Frontal cortex (tissue), 4 donors: ENCODE measurements around the gene GPRC5D. TPM values are rescaled to one million over a fixed set of nuclear protein-coding genes. Genes with fewer than 3 reads are reported as not detected.

Experiments used
- DNase-seq, 2 donors: peaks; one replicate each; pipeline ENCODE4 v3.0.0; 2012; ENCODE audit warnings: low spot score in 2 of 2
- FAIRE-seq: peaks from 2 replicates; lab custom pipeline; 2012; peaks lifted over from hg19 to GRCh38; lab: Jason Lieb, UNC
- total RNA-seq: library from RNA; depleted of rRNA; stranded (reverse); fragments of >200 nt; gene quantifications from one replicate; pipeline ENCODE4 v1.2.3, GENCODE V29; 2014
- donor health status: control.
- donor health status: control.
- donor health status: control.

GPRC5D gene
- total RNA-seq, 1 donor from 2014 or later, result not detected

DNA sequence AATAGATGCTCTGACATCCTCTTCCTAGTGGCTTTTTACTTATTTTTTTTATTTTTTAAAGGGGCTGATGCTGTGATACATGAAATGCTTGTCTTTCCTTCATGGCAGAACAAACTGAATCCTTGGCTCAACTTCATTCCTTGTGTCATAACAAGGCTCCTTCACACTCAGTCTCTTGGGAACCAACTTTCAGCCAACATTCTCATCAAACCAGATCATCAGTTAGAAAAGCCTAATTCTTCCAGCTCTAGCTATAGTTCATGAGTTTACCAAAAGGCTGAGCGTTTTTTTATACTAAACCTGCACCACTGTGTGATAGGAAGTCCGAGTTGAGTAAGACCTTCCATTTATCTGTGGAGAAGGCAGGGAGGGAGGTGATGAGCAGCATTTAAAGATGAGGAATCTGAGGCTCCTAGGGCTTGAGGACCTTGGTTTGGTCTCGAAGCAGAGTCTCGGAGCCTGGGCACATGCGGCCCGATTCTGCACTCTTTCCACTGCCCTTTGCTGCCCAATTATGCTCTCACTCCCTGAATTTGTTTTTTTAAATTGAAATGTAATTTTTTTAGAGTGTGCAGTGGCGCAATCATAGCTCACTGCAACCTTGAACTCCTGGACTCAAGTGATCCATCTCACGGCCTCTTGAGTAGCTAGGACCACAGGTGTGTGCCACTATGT is 8.2 kb downstream of the GPRC5D start:
- FAIRE-seq, result no peak
- no peak for DNase-seq

DNA sequence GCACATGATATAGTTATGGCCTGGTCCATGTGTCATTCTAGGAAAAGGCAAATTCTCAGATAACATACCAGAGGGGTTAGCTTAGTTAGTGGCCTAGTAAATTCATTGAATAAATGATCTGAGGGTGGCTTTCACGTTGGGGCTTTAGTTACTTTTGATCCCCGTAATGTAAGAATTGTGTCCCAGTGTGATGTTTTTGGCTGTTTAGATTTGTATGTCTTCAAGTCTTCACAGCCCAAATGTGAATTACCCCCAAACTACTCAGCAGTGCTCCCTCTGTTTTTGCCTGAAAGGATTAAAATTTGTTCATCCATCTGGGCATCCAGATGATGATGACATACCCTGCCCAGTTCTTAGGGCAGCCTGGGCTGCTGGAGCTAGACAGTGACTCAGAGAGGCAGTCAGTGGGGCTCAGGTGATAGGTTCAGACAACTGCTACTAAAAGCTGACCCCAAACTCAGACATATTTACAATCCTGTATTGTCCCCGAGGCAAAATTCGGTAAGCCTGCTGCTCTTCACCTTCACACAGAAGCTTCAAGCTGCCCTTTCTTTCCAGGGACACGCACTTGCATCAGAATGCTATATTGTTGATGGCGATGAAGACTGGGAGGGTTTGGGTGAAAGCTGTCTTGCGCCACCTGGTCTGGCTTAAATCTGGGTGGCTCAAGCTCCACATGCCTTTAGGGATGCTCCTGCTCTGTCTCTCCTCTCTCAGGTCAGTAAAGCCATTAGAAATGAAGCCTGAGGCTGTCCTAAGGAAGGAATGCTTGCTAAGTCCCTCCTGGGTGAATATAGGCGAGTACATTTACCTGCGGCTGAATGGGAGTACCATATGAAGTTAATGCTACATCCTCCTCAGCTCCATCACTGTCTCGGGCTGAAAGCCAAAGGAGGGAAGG is 10.3 kb downstream of the GPRC5D start:
- FAIRE-seq (no peak), DNase-seq (no peak)

DNA sequence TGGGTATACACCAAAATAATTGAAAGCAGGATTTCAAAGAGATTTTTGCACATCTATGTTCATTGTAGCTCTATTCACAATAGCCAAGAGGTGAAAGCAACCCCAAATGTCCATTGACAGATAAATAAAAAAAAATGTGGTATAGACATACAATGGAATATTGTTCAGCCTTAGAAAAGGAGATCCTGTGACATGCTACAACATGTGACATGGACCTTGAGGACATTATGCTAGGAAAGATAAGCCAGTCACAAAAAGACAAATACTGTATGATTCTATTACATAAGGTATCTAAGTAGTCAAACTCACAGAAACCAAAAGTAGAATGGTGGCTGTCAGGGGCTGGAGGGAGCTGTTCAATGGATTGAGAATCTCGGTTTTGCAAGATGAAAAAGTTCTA is 12.1 kb downstream of the GPRC5D start:
- DNase-seq (no peak), FAIRE-seq (no peak)

DNA sequence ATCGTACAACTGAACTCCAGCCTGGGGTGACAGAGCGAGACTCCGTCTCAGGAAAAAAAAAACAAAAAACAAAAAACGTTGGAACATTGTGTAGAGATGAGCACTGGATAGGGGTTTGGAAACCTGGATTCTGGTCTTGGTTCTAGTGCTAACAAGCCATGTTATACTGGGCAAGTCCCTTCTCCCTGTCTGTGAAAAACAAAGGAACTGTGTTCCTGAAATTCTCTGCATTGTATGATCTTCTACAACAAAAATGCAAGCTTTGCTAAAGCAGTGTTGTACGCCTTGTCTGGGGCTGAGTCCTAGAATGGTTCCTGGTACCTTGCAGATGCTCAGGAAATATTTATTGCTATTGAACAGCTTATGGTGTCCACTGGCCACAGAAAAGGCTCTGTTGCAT is 13.4 kb downstream of the GPRC5D start:
- FAIRE-seq (no peak), DNase-seq (no peak)

DNA sequence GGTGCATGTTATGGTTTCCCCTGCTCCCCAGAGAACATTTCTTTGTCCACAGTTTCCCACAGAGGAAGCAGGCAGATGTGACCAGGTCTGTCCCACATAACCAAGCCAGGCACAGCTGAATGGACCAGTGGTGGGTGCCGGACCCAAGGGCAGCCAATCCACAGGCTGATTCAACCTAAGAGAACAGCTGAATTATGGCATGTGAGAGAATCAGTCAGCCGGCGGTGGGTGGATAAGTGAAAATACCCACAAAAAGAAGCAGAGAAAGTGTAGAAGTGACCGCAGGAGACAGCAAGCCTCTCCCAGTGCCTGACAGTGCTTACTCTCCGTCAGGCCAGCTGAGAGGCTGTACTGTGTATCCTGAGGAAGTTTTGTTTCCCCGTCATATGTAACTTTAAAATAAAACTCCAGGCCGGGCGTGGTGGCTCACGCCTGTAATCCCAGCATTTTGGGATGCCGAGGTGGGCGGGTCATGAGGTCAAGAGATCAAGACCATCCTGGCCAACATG is 14.9 kb downstream of the GPRC5D start:
- no peak for DNase-seq
- no peak for FAIRE-seq

DNA sequence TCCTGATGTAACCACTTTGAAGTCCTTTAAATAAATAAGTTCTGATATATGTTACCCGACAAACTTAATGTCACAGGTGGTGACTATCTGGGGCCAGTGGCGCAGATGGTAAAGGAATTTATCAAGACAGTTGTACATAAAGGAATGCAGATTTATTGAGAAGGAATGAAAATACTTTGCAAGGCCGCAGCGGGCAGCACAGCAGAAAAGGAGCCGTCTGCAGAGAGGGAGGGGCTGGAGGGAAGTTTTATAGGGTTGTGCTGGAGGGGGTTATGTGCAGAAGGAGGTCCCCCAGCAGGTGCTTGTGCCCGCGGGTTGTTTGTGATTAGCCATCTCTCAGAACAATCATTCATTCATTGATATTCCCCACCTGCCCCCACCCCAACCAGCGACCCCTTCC is 17.4 kb downstream of the GPRC5D start:
- FAIRE-seq (no peak), DNase-seq (no peak)

DNA sequence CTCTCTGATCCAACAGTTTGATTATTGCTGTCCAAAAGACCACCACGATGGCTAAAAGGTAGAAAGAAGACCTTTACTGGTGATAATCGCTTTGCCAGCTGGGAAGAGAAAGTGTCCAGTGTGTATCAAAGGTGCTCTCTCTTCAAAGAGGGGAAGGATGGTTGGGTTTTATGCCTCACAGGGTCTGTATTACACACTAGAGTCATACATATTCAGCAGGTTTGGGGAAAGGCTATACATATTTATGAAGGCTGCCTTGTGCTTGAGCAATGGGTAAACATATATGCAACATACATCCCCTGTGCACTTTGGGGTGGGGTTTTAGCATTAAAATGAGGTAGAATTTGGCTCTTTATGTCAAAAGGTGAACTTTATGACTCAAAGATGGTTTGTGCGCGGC is 18.2 kb downstream of the GPRC5D start:
- FAIRE-seq (no peak), DNase-seq (no peak)

DNA sequence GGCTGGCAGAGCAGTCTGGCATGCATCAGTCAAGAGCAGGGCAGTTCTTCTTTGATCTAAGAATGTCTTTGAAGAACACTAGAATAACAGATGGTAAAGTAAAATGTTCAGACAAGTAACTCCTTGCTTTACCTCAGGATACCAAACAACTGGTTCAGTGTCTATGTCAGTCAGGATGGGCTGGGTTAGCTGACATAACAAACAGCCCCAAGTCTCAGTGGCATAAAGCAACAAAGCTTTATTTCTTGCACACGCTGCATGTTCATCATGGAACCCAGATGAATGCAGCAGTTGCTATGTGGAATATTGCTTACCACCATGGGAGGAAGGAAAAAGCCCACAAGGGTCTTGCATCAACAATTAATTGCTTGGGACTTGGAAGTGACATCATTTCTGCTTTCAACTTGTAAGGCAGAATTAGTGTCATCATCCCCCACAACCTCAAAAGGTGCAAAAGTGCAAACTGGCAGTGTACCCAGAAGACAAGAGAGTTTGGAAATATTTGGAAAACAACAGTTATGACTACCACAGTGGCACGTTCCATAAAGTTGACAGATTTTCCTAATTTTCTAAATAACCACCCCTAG is 21.2 kb downstream of the GPRC5D start:
- DNase-seq (no peak), FAIRE-seq (no peak)

DNA sequence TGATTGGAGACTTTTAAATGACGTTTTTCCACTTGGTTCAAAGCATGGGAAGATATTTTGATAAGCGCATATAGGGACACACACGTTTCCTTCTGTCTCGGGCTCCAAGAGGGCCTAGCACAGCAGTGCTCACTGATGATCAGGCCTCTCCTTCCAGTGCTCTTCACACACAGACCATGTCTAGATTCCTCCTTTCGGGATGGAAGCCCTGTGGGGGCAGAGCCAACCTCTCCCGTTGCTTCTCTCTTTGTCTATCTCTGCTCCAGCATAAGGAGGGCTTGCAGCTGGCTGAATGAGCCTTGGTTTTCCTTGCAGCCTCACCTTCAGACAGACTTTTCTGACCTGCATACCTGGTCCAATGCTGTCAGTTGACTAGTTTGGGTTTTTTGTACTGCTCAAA is 22.3 kb downstream of the GPRC5D start:
- DNase-seq, result no peak
- FAIRE-seq, result no peak

DNA sequence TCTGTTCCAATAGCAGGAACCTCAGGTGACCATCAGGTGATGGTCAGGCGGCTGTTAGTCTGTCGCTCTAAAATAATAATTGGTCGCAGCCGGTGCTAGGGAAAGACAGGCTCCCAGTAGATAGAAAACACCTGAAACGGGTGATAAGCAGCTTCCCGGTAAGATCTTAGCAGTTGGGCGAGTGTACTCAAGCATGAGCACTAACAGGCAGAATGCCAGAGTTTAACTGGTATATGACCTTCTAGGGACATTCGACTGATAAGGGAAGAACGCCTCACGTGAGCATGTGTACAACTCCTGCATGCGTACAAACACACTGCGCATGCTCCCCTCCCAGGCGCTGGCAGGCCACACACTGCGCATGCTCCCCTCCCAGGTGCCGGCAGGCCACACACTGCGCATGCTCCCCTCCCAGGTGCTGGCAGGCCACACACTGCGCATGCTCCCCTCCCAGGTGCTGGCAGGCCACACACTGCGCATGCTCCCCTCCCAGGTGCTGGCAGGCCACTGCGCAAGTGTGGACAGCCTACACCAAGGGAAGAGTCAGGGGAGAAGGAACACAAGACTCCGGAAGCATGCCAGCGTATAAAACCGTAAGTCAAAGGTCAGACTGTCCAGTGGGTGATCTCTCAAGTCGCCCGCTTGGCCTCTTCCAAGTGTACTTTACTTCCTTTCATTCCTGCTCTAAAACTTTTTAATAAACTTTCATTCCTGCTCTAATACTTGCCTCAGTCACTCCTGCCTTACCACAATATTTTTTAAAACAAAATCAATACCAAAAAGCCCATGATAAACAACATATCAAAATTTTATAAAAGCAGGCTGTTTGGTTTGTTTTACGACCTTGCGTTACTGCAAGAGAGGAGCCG is 24.5 kb downstream of the GPRC5D start:
- FAIRE-seq (no peak), DNase-seq (no peak)

DNA sequence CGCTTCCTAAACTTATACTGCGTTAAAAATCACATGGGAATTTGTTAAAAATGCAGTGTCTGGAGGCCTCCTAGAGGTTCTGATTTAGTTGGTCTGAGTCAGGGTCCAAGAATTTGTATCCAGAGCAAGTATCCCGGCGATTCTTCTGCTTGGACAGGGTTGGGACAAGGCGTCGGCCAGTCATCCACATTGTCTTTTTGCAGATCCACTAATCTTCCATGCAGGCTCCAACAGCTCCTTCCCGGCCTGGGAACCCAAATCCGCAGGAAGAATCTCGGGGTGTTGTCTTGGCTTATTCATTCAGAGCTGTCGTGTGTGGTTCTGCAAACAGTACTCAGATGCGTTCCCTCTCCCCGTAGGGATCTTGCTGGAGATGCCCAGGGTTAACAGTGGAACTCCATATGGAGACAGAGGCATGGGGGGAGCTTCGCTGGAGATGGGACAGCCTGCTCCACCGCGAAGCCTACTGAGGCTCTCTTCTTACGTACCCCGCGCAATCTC is 25.3 kb downstream of the GPRC5D start:
- FAIRE-seq (no peak), DNase-seq (no peak)

DNA sequence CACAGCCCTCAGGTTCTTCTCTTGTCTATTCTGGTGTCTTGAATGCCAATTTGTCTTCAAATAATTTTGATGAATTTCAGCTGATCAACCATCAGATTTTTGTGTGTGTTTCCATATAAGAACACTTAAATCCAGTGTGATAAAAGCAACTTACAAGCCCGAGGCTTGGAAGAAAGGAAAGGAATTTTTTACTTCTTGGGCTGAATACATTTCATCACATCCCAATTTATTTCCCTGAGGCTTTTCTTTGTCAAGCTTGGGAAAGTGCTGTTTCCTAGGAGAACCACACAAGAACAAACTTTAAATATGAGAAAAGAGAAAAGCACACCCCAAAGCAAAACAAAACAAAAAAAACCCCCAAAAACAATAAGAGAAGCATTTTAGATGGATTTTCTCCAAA is 26.6 kb downstream of the GPRC5D start:
- FAIRE-seq (no peak), DNase-seq (no peak)

DNA sequence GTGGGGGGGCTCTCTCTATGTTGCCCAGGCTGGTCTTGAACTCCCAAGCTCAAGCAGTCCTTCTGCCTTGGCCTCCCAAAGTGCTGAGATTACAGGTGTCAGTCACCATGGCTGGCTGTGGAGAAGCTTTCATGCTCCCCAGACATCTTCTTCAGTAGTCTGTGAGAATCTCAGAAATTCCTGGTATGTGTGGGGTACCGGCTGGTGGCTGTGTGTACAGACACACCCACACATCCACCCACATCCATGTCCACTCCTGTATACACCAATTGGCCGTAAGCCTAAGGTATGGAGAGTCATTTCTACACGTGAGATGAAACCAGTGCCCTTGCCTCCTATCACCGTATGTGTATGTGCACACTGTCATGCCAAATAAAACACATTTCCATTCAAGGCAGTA is 27.8 kb downstream of the GPRC5D start:
- no peak for FAIRE-seq

DNA sequence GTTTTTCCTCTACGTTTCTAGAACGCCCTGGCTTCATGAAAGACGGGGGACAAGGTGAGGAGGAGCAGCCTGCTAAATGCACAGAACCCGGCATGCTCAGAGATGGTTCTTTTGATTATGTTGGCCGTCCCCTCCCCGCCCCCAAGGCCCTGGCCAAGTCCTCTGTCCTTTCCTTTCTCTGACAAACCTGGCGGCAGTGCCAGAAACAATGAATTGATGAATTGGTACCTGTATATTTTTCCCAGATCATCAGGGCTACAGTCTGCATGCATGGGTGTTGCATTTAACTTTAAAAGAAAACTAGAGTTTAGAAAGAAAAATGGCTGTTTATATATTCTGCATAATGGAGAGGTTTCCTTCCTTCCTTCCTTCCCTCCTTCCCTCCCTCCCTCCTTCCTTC is 29.0 kb downstream of the GPRC5D start:
- DNase-seq, result no peak
- FAIRE-seq, result no peak

More for the DNA sequence above, 27.8 kb downstream of the GPRC5D start:
- DNase-seq, result no peak

DNA sequence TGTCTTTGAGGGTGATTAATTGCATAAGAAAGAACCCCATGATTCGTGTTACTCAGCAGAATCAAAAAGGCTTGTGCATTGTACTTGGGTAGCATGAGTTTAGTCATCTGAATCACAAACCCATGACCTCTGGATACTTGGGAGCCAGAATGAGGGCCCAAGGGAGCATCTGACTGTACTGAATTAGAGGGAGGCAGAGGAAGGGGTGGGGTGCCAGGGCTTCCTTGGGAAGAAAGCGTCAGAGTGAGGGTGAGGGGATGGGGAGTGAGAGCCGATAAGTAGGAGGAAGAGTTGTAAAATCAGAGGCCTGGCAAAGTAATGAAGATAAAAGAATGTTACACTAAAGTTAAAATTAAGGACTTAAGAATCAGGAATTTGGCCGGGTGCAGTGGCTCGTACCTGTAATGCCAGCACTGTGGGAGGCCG is 29.8 kb downstream of the GPRC5D start:
- DNase-seq, result no peak
- no peak for FAIRE-seq

DNA sequence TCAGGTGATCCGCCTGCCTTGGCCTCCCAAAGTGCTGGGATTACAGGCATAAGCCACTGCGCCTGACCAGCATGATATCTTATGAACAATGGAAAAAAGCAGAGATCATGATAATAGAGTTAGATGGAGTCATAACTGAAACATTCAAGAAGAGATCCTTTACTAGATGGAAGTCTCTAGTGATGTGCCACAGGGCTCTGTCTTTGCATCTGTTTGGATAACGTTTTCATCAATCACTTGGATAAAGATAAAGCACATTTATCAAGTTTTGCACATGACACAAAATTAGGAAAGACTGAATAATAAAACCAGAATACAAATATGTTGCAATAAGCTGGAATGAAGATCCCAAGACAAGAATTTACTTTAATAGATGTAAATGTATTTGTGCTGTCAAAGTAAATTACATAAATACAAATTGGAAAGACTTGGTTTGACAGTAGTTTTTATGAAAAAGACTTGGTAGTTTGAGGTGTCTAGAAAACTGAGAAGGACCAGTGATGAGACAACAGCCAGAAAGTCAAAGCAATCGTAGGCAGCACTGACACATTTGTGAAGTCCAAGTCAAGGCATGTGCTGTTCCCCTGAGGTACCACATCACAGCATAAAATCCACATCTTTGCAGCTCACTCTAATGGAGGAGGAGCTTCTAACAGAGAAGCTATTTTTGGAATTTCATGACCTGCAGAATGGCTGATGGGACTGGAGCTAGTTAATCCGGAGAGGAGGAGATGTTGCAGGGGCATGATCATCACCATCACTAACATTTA is 32.1 kb downstream of the GPRC5D start:
- no peak for FAIRE-seq
- DNase-seq, result no peak

DNA sequence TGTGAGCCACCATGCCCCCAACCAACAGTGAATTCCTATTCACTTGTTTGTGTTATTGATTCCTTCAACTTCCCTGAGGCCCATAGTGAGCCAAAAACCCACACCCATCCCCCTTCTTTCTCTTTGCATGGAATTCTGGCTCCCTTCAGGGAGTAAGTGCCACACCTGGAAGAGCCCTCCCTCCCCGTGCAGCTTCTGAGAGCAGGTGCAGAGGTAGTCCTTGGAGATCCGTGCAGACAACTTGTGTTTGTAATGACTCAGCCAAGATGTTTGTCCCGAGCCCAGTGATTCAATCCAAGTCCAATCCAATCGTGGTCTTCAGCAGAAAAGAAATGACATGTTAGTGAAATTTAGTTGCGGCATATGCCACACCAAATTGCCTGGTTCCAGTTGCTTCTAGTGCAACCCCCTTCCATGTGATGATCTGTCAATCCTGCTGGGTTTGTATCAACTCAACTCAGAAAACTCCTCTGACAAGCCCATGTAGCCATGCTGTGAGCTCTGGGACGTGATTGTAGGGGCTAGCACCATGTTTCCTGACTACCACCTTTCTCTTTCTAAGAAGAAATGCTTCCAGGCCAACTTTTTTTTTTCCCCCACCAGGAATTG is 33.1 kb downstream of the GPRC5D start:
- FAIRE-seq, result no peak
- no peak for DNase-seq

DNA sequence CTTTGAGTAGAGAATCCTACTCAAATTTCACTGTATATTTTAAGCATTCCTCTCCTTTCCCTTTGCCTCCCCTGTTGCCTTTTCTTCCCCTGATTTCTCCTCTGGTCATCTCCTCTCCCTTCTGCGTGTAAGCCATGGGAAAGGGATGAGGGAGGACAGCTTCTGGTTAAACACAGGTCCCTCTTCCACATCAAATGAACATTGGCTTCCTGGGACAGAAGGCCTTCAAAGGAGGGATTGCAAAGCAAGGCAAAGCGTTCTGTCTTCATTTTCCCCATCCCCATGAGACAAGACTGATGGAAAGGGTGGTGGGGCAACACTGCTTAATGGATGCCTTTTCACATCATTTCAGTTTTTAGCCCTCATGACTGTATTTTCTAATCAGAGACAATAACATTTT is 34.5 kb downstream of the GPRC5D start:
- FAIRE-seq, result no peak
- no peak for DNase-seq
